Cardiac septum (tissue), 1 donor: ENCODE results near the gene MRPL1. TPM values are rescaled to one million over a fixed set of nuclear protein-coding genes. Genes with fewer than 3 reads are reported as not detected.

Experiments used
- DNase-seq: peaks from one replicate; pipeline ENCODE4 v3.0.0-alpha.2; 2020; ENCODE audit warnings: low spot score
- intact Hi-C: fragments of 100-400 bp; cut with DNase I; formaldehyde crosslinking; loops from one replicate; pipeline ENCODE4 v1.14.0; 2022
- long read RNA-seq: library from polyadenylated mRNA; unstranded; transcript quantifications from one replicate; pipeline ENCODE4 v2.0.0, GENCODE V29; 2021
- total RNA-seq: library from RNA; stranded (reverse); fragmentation: NEBNext Ultra II Directional; extraction: Animal tissue kit (Norgen Biotek cat#: 25700); gene quantifications from one replicate; pipeline ENCODE4 v1.2.1, GENCODE V29; 2021
- donor health status: DM: no; HTN: no; CAD: no.

MRPL1 gene
- total RNA-seq = 29.0 TPM
- long read RNA-seq, transcript MRPL1-201 (9 exons, 1,490 nt) = major isoform, 18 of 21 reads
- long read RNA-seq, partial matches to known transcripts = 2 of 21 reads
- long read RNA-seq, other reads (novel, unspliced or antisense) = 1 of 21 reads

- intact Hi-C loops = loop anchor here (1.0 to 10.0 kb wide), 4 partner anchors 44 to 195 kb away; partner anchors contain the start of gene FRAS1
- DNase-seq = peak; percentile 95
Observed at GRCh38 chr4:77862478-77863216, at the start of gene MRPL1. Gene MRPL1, plus strand, starts transcription at chr4:77862830. Its CDS starts 19 bp downstream, at chr4:77862849.

GRCh38 chr4:77815636-77816035 lies 47.0 kb upstream of the MRPL1 start:
- DNase-seq = no peak
- intact Hi-C loops = no loop called here

GRCh38 chr4:77816546-77816945 lies 46.1 kb upstream of the MRPL1 start:
- intact Hi-C loops = no loop called here
- DNase-seq = no peak

- intact Hi-C loops = loop anchor here (1.0 kb wide), 1 partner anchor 45 kb away; the partner anchor contains the start of gene MRPL1
- no peak for DNase-seq
Observed at GRCh38 chr4:77817304-77818072, 45.1 kb upstream of the MRPL1 start.

- intact Hi-C loops = loop anchor here (1.0 kb wide), 1 partner anchor 44 kb away; the partner anchor contains the start of gene MRPL1
- peak; percentile 90 for DNase-seq
Observed at GRCh38 chr4:77818073-77818601, 44.5 kb upstream of the MRPL1 start.

- intact Hi-C loops = loop anchor here (1.0 kb wide), 1 partner anchor 43 kb away; the partner anchor contains the start of gene MRPL1
- DNase-seq = peak; percentile 87
Observed at GRCh38 chr4:77818602-77819403, 43.8 kb upstream of the MRPL1 start, which contains the start of gene CNOT6L. Gene CNOT6L, minus strand, starts transcription at chr4:77819368. Its CDS starts 60 bp downstream, at chr4:77819308.

- peak; percentile 75 for DNase-seq
- intact Hi-C loops = no loop called here
Observed at GRCh38 chr4:77819404-77819842, 43.2 kb upstream of the MRPL1 start.

- intact Hi-C loops = loop anchor here (10.0 kb wide), 1 partner anchor 235 kb away; the partner anchor contains the start of gene FRAS1
- DNase-seq = peak; percentile 98
Observed at GRCh38 chr4:77819843-77820648, 42.6 kb upstream of the MRPL1 start.

GRCh38 chr4:77820649-77821561 lies 41.7 kb upstream of the MRPL1 start:
- intact Hi-C loops = loop anchor here (10.0 kb wide), 1 partner anchor 234 kb away; the partner anchor contains the start of gene FRAS1
- DNase-seq = no peak

- DNase-seq = no peak
- intact Hi-C loops = loop anchor here (10.0 kb wide), 1 partner anchor 233 kb away; the partner anchor contains the start of gene FRAS1
Observed at GRCh38 chr4:77821775-77822174, 40.9 kb upstream of the MRPL1 start.

- intact Hi-C loops = loop anchor here (10.0 kb wide), 1 partner anchor 229 kb away; the partner anchor contains the start of gene FRAS1
- DNase-seq = no peak
Observed at GRCh38 chr4:77826275-77826674, 36.4 kb upstream of the MRPL1 start.

- DNase-seq = no peak
- intact Hi-C loops = loop anchor here (10.0 kb wide), 1 partner anchor 227 kb away; the partner anchor contains the start of gene FRAS1
Observed at GRCh38 chr4:77827343-77827742, 35.3 kb upstream of the MRPL1 start.

- intact Hi-C loops = no loop called here
- DNase-seq = no peak
Observed at GRCh38 chr4:77833126-77833724, 29.4 kb upstream of the MRPL1 start.

GRCh38 chr4:77834403-77834802 lies 28.2 kb upstream of the MRPL1 start:
- intact Hi-C loops = no loop called here
- no peak for DNase-seq

GRCh38 chr4:77843628-77844027 lies 19.0 kb upstream of the MRPL1 start:
- DNase-seq = no peak

GRCh38 chr4:77844363-77844762 lies 18.3 kb upstream of the MRPL1 start:
- DNase-seq = no peak
- intact Hi-C loops = no loop called here

More at GRCh38 chr4:77843628-77844027, 19.0 kb upstream of the MRPL1 start:
- intact Hi-C loops = no loop called here
